NCI-H1436 treated with DMSO at 0.1 percent for 48 hours (cell line): Measurements from ENCODE around the gene SVIL.

Experiments
- DNase-seq: peaks from one replicate; lab custom pipeline; 2025; lab: John Stamatoyannopoulos, UW

Gene SVIL

DNA sequence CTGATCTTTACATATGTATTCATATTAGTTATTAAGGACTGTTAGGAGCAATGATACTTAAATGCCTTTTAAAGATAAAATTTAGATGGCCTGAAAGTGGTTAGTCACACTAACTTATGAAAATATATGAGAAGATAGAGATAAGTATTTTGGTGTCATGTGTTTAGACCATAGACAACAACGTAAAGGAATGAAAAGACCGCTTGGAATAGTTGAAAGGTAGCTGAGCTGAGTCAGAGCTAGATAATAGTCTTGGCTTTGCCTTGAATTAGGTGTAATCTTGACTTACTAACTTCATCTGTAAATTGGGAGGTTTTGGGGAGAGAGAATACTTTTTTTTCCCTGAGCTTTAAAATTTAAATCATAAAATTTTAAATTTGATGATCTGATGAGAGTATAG is 218.9 kb downstream of the SVIL start:
- no peak for DNase-seq

DNA sequence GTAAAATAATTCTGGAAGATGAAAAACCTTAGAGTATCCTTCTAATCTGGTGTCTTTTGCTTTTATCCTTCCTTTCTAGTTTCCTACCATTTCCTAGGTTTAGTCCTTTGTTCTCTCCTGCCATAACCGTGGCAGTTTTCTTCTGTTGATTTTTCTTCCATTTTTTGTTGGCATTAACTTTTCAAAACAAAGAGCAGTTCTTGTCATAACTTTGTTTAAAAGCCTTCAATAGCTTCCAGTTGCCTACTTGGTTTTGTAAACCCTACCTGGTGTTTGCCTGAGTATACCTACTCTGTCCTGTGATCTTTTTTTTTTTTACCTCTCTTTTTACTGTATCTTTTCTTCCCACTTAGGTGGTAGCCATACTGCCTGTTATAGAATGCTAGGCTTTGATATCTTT is 220.3 kb downstream of the SVIL start:
- DNase-seq = no peak

DNA sequence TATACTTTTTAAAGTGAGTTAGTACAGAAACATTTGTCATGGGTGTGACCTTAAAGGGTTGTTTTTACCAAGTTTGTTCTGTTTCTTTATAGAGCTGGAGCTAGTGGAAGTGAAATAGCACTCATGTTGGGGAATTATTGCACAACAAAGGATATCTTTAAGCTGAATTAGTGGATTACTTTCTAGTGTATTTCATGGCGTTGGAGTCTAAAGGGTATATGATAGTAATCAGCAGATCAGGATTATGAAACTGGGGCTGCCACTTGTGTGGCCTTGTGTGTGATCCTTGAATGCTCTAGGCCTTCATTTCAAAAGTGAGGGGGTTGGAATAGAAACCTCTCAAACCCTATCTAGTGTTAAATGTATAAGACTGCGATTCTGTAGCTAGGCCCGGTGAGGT is 222.3 kb downstream of the SVIL start:
- no peak for DNase-seq

DNA sequence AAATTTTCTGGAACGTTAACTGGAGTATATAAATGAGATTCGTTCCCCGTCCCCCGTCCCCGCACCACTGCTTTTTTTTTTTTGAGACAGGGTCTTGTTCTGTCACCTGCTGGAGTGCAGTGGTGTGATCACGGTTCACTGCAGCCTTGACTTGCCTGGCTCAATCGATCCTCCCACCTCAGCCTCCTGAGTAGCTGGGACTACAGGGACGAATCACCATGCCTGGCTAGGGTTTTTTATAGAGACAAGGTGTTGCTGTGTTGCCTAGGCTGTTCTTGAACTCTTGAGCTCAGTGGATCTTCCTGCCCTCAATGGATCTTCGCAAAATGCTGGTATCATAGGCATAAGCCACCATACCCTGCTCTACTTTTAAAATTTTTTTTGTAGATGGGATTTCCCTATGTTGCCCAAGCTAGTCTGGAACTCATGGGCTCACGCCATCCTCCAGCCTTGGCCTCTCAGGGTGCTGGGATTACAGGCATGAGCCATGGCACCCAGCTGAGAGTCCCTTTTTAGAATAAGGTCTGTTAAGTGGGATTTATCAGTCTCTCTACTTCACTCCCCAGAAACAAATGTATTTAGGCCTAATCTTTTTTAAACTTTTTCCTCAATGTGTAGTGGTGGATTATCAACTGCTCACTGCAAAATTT is 223.0 kb downstream of the SVIL start:
- DNase-seq = no peak

DNA sequence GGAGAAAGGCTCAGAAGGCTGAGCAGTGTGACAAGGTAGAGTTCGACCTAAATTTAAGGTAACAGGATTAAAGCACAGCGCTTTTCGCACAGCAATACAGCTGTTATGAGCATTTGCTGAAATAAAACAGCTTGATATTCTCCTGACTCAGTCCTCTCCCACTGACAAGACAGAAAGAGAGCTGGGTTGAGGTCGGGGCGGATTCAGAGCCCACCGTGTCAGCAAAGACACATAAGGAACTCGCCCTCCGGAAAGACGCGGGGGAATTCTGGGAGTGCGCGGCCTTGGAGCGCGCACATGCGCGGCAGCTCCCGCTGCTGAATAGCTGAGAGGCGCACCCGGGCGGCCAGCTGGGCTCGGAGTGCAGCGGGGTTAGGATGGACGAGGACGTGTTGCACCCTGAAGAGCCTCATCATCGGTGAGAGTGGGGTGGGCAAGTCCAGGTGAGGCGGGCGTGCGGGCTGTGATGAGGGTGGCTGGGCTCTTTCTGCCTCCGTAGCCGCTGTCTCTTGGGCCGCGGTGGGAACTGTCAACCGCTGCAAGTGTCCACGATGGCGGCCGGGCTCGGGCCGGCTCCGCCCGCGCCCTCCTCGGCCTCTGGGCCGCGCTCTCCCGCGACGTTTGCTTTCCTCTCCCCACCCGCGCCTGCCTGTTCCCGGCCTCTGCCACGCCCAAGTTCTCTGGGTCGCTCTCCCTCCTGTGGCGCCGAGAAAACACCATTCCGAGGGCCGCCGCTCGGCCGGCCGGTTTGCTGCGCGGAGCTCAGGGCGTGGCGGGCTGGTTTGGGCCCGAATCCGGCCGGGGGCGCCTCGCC is 225.3 kb downstream of the SVIL start:
- DNase-seq = no peak

DNA sequence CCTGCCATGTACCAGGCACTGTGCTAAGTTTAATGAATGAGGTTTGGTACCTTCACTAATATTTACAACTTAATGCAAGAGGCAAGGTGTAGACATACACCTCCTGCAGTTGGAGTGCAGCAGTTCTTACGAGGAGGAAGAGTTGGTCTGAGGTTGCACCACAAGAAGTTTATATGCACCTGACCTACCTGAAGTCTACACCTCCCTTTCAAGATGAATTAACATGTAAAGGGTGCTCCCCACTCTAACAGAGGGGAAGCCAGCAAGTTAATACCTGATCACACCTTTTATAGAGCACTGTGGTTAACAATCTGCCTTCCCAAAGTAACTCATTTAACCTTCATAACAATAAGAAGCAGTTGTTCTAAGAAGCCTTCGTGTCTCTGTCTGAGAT is 225.9 kb downstream of the SVIL start:
- no peak for DNase-seq
